H1 (cell line): ENCODE results near the gene LARP4B. TPM values are rescaled to one million over a fixed set of nuclear protein-coding genes. Genes with fewer than 3 reads are reported as not detected.

Experiments used
- CHD2 ChIP-seq: IDR thresholded peaks from 2 replicates; pipeline ENCODE4 v1.6.1; 2012; ENCODE audit warnings: low read length, improper control_type of control experiment
- NRF1 ChIP-seq: IDR thresholded peaks from 2 replicates; pipeline ENCODE4 v1.6.1; 2011; ENCODE audit warnings: mild to moderate bottlenecking, low read depth, low read length, improper control_type of control experiment
- TAF1 ChIP-seq: IDR thresholded peaks from 2 replicates; pipeline ENCODE4 v1.6.1; 2011; ENCODE audit warnings: mild to moderate bottlenecking, low read depth, low read length
- YY1 ChIP-seq: IDR thresholded peaks from 2 replicates; pipeline ENCODE4 v1.6.1; 2011; ENCODE audit warnings: low read depth, mild to moderate bottlenecking, low read length
- polyA plus RNA-seq, 7 experiments: library from polyadenylated mRNA; depleted of rRNA in 3 of 7; stranded (reverse) in 5 of 7; unstranded in 2 of 7; fragments of >200 nt in 5 of 7; fragments of 200-250 nt in 2 of 7; gene quantifications; 1 replicate in 5 of 7; 2 replicates in 1 of 7; 4 replicates in 1 of 7; pipeline versions ENCODE4 v1.2.1 to v1.2.3, GENCODE V29; 2011 to 2013; ENCODE audit warnings: missing spikeins in 2 of 7, mixed read lengths in 2 of 7
- total RNA-seq: library from RNA; stranded (reverse); fragmentation: NEBNext Ultra II Directional; extraction: Animal tissue kit (Norgen Biotek cat#: 25700); gene quantifications from 2 replicates; pipeline ENCODE4 v1.2.1, GENCODE V29; 2021
- TF ChIP-seq, protein P1 (sequence below): IDR thresholded peaks from 2 replicates; pipeline ENCODE4 v1.6.1; 2011; ENCODE audit warnings: low read length, improper control_type of control experiment

LARP4B gene
- total and polyA plus RNA-seq, 2 of the 8 experiments (the other 6 are each of a cell fraction or from before 2014, with no cell fraction given) = 20.1 to 78.6 TPM

DNA sequence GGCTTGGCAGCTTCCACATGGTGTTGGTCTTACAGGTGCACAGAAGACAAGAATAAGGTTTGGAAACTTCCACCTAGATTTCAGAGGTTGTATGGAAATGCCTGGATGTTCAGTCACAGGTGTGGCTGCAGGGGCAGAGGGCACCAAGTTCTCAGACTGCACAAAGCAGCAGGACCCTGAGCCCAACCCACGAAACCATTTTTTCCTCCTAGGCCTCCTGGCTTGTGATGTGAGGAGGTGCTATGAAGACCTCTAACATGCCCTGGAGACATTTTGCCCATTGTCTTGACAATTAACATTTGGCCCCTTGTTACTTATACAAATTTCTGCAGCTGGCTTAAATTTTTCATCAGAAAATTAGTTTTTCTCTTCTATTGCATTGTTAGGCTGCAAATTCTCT is 134.3 kb downstream of the LARP4B start (continued):
- TF ChIP-seq NRF1 (no peak), TAF1 (no peak), YY1 (no peak), CHD2 (no peak)
- TF ChIP-seq, protein P1, sequence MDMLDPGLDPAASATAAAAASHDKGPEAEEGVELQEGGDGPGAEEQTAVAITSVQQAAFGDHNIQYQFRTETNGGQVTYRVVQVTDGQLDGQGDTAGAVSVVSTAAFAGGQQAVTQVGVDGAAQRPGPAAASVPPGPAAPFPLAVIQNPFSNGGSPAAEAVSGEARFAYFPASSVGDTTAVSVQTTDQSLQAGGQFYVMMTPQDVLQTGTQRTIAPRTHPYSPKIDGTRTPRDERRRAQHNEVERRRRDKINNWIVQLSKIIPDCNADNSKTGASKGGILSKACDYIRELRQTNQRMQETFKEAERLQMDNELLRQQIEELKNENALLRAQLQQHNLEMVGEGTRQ = no peak
